ENCODE data around the gene CEACAM7. TPM values are rescaled to one million over a fixed set of nuclear protein-coding genes. Genes with fewer than 3 reads are reported as not detected.
"Not testable (repeated sequence)": the region's sequence is repeated elsewhere in the genome, so short reads cannot be mapped to it uniquely, and the experiment has no call there.

Gene CEACAM7
- total RNA-seq, 1 experiment from 2014 or later = not detected

DNA sequence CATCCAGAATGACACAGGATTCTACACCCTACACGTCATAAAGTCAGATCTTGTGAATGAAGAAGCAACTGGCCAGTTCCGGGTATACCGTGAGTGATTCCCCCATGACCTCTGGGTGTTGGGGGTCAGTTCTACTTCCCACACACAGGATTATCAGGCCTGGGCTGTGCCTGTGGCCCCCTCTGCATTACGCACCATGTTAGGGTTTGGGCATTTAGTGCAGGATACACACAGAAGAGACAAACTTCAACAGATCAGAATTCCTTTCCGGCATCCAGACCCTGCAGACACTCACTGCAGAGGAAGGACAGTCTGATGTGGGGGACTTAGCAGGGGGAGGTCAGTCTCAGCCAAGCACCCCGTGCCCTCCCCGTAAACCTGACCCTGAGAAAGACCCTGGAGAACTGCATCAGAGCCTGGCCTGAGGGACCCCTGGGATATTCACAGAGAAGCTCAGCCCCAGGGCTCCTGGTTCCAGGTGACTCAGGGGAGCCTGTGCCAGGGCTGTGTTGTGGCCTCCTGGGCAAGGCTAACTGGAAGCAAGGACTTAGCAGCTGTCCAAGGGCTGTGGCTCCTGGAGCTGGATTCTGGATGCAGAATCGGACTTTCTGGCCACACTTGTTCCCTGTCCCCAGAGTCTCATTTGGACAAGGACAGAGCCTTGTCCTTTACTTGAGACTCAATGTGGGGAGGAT, 22.0 kb upstream of the CEACAM7 start:
- intact Hi-C loops (cut with micrococcal nuclease; ENCODE audit: unreplicated experiment) = loop anchor here (5.0 kb wide), 1 partner anchor 68 kb away; no protein-coding TSS in a partner anchor
- POLR2A ChIA-PET (ENCODE audit: unreplicated experiment) = interaction anchor here (0.7 kb wide), 1 partner anchor 646 kb away, joined by 3 read pairs; no protein-coding TSS in a partner anchor
- BruUV-seq (replicated peaks) = no TSS peak

DNA sequence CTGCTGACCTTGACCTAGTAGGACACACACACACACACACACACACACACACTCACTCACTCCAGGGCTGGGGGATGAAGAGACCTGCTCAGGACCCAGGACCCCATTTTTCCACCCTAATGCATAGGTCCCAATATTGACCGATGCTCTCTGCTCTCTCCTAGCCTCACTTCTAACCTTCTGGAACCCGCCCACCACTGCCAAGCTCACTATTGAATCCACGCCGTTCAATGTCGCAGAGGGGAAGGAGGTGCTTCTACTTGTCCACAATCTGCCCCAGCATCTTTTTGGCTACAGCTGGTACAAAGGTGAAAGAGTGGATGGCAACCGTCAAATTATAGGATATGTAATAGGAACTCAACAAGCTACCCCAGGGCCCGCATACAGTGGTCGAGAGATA, 21.4 kb upstream of the CEACAM7 start:
- POLR2A ChIA-PET (ENCODE audit: unreplicated experiment); H4K20me1 ChIP-seq (ENCODE audit: insufficient read depth); H2AFZ ChIP-seq; H3K4me3 ChIP-seq; H3K9me2 ChIP-seq (ENCODE audit: insufficient read depth); H3K4me1 ChIP-seq (replicated peaks; ENCODE audit: insufficient read depth); CTCF ChIA-PET; H3K27ac ChIP-seq; H3K4me2 ChIP-seq; H3K79me2 ChIP-seq (ENCODE audit: low read depth); H3F3A ChIP-seq (ENCODE audit: insufficient read depth, low read depth); H3K36me3 ChIP-seq (ENCODE audit: low read depth); DNase-seq; BruUV-seq (replicated peaks); H3K27me3 ChIP-seq (ENCODE audit: insufficient read depth, low read depth); H3K9me3 ChIP-seq (ENCODE audit: insufficient read depth, low read depth): not testable (repeated sequence)
- intact Hi-C loops (cut with micrococcal nuclease; ENCODE audit: unreplicated experiment) = loop anchor here (5.0 kb wide), 1 partner anchor 67 kb away; no protein-coding TSS in a partner anchor

More for the DNA sequence above, 22.0 kb upstream of the CEACAM7 start:
- Histone ChIP-seq H4K20me1 (ENCODE audit: insufficient read depth) (no peaks in the 10 kb centered on the region), H3K36me3 (ENCODE audit: low read depth) (no peaks in the 10 kb centered on the region), H3K27me3 (ENCODE audit: insufficient read depth, low read depth) (no peaks in the 10 kb centered on the region), H3K27ac (no peak overlapping the region), H2AFZ (no peak overlapping the region), H3K9me2 (ENCODE audit: insufficient read depth) (no peaks in the 10 kb centered on the region), H3K4me3 (no peak overlapping the region), H3K4me2 (no peak overlapping the region), H3K79me2 (ENCODE audit: low read depth) (no peaks in the 10 kb centered on the region), H3K4me1 (replicated peaks; ENCODE audit: insufficient read depth) (peaks cover 10% of the 10 kb centered on the region), H3K9me3 (ENCODE audit: insufficient read depth, low read depth) (no peaks in the 10 kb centered on the region), H3F3A (ENCODE audit: insufficient read depth, low read depth) (no peaks in the 10 kb centered on the region)
- no peak for TF ChIP-seq EZH2 (IDR thresholded peaks at IDR 0.05; ENCODE audit: low read depth)
- TF ChIP-seq, protein P1, sequence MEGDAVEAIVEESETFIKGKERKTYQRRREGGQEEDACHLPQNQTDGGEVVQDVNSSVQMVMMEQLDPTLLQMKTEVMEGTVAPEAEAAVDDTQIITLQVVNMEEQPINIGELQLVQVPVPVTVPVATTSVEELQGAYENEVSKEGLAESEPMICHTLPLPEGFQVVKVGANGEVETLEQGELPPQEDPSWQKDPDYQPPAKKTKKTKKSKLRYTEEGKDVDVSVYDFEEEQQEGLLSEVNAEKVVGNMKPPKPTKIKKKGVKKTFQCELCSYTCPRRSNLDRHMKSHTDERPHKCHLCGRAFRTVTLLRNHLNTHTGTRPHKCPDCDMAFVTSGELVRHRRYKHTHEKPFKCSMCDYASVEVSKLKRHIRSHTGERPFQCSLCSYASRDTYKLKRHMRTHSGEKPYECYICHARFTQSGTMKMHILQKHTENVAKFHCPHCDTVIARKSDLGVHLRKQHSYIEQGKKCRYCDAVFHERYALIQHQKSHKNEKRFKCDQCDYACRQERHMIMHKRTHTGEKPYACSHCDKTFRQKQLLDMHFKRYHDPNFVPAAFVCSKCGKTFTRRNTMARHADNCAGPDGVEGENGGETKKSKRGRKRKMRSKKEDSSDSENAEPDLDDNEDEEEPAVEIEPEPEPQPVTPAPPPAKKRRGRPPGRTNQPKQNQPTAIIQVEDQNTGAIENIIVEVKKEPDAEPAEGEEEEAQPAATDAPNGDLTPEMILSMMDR (conservative IDR thresholded peaks at IDR 0.05) = no peak
- no peak for DNase-seq
- CTCF ChIA-PET = interaction anchor here (0.5 to 0.6 kb wide), 2 partner anchors 43 to 363 kb away, joined by 6 to 18 read pairs; no protein-coding TSS in a partner anchor

- no peak for DNase-seq
- H3K9me2 ChIP-seq (ENCODE audit: insufficient read depth) = no peaks in the 10 kb centered on the region
- 0 out of 2 replicates have a peak within 1 kb of the TSS, but pooled peaks have one; percentile 11 for H3K4me2 ChIP-seq
- H3K4me3 ChIP-seq = no peak within 1 kb of the TSS
- no peaks in the 10 kb centered on the region for H3K27me3 ChIP-seq (ENCODE audit: insufficient read depth, low read depth)
- ChIA-PET CTCF (no interaction called here), POLR2A (ENCODE audit: unreplicated experiment) (no interaction called here)
- no peaks in the 10 kb centered on the region for H3F3A ChIP-seq (ENCODE audit: insufficient read depth, low read depth)
- H4K20me1 ChIP-seq (ENCODE audit: insufficient read depth) = no peaks in the 10 kb centered on the region
- TF ChIP-seq, protein P1 (conservative IDR thresholded peaks at IDR 0.05) = no peak
- no peak for TF ChIP-seq EZH2 (IDR thresholded peaks at IDR 0.05; ENCODE audit: low read depth)
- H3K36me3 ChIP-seq (ENCODE audit: low read depth) = no peaks in the 10 kb centered on the region
- intact Hi-C loops (cut with micrococcal nuclease; ENCODE audit: unreplicated experiment) = loop anchor here (5.0 kb wide), 1 partner anchor 66 kb away; no protein-coding TSS in a partner anchor
- H3K4me1 ChIP-seq (replicated peaks; ENCODE audit: insufficient read depth) = peaks cover 10% of the 10 kb centered on the region
- H3K9me3 ChIP-seq (ENCODE audit: insufficient read depth, low read depth) = no peaks in the 10 kb centered on the region
- H3K27ac ChIP-seq = no peak within 1 kb of the TSS
- H3K79me2 ChIP-seq (ENCODE audit: low read depth) = no peaks in the 10 kb centered on the region
- H2AFZ ChIP-seq = no peak within 1 kb of the TSS
- BruUV-seq (replicated peaks) = no TSS peak
Observed at GRCh38 chr19:41708481-41708880, 20.4 kb upstream of the CEACAM7 start, which contains the start of gene CEACAM5. Gene CEACAM5, plus strand, starts transcription at chr19:41708626. Its CDS starts 106 bp downstream, at chr19:41708732.
